ENCODE measurements around the gene MYH6. TPM values are rescaled to one million over a fixed set of nuclear protein-coding genes. Genes with fewer than 3 reads are reported as not detected.

Gene MYH6
- total and polyA plus RNA-seq, 2 of the 13 experiments (the other 11 are each of a cell fraction or from before 2014, with no cell fraction given) = 0.01 TPM; not detected in 1

DNA sequence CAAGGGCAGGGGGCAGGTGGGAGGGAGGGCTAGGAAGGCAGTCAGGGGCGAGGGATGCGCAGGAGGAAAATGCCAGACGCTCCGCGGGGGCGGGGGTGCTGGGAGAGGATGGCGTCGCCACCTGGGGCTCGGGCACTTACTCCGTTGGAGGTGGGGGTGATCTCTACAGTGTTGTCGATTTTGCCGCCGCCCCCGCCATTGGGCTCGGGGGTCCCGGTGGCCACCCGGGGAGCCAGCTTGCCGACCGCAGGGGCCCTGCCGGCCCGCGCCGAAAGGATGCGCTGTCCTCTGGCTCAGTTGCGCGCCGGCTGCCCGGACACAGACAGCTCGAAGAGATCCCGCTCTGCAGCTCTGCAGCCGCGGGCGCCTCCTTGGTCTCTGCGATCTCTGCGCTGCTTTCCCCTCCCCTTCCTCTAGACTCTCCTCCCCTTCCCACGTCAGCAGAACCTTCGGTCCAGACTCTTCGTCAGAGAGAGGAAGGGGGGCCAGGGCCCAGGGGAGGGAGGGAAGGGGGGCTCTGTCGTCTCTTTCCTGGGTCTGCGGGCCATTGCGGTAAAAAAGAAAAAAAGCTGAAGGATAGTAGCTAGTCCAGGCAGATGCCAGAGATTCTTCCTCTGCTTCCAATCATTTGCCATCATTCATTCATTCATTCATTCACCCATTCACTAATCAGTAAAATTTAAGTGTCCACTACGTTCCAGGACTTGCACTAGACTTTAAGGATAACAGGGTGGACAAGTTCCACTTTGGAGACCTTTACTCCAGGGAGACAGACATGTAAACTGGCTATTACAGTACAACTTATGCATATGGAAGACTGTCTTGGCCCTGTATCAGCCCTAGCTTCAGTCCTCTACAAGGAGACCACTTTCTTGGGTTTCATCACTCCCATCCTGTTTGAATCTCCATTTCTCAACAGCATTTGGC lies 55.3 kb downstream of the MYH6 start, which contains the start of gene SLC22A17 (continued):
- TF ChIP-seq, protein P1, sequence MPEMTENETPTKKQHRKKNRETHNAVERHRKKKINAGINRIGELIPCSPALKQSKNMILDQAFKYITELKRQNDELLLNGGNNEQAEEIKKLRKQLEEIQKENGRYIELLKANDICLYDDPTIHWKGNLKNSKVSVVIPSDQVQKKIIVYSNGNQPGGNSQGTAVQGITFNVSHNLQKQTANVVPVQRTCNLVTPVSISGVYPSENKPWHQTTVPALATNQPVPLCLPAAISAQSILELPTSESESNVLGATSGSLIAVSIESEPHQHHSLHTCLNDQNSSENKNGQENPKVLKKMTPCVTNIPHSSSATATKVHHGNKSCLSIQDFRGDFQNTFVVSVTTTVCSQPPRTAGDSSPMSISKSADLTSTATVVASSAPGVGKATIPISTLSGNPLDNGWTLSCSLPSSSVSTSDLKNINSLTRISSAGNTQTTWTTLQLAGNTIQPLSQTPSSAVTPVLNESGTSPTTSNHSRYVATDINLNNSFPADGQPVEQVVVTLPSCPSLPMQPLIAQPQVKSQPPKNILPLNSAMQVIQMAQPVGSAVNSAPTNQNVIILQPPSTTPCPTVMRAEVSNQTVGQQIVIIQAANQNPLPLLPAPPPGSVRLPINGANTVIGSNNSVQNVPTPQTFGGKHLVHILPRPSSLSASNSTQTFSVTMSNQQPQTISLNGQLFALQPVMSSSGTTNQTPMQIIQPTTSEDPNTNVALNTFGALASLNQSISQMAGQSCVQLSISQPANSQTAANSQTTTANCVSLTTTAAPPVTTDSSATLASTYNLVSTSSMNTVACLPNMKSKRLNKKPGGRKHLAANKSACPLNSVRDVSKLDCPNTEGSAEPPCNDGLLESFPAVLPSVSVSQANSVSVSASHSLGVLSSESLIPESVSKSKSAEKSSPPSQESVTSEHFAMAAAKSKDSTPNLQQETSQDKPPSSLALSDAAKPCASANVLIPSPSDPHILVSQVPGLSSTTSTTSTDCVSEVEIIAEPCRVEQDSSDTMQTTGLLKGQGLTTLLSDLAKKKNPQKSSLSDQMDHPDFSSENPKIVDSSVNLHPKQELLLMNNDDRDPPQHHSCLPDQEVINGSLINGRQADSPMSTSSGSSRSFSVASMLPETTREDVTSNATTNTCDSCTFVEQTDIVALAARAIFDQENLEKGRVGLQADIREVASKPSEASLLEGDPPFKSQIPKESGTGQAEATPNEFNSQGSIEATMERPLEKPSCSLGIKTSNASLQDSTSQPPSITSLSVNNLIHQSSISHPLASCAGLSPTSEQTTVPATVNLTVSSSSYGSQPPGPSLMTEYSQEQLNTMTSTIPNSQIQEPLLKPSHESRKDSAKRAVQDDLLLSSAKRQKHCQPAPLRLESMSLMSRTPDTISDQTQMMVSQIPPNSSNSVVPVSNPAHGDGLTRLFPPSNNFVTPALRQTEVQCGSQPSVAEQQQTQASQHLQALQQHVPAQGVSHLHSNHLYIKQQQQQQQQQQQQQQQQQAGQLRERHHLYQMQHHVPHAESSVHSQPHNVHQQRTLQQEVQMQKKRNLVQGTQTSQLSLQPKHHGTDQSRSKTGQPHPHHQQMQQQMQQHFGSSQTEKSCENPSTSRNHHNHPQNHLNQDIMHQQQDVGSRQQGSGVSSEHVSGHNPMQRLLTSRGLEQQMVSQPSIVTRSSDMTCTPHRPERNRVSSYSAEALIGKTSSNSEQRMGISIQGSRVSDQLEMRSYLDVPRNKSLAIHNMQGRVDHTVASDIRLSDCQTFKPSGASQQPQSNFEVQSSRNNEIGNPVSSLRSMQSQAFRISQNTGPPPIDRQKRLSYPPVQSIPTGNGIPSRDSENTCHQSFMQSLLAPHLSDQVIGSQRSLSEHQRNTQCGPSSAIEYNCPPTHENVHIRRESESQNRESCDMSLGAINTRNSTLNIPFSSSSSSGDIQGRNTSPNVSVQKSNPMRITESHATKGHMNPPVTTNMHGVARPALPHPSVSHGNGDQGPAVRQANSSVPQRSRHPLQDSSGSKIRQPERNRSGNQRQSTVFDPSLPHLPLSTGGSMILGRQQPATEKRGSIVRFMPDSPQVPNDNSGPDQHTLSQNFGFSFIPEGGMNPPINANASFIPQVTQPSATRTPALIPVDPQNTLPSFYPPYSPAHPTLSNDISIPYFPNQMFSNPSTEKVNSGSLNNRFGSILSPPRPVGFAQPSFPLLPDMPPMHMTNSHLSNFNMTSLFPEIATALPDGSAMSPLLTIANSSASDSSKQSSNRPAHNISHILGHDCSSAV (CRISPR knock-in tag; IDR thresholded peaks at IDR 0.05; ENCODE audit: borderline replicate concordance) = 0 out of 2 replicates have a peak, but pooled peaks have one; percentile 19
- 0 out of 2 replicates have a peak, but pooled peaks have one; percentile 41 for TF ChIP-seq ZNF292 (CRISPR knock-in tag; IDR thresholded peaks at IDR 0.05; ENCODE audit: borderline replicate concordance, low read depth)
- TF ChIP-seq ZNF10 (CRISPR knock-in tag; IDR thresholded peaks at IDR 0.05; ENCODE audit: borderline replicate concordance, low read depth) = no peak
- TF ChIP-seq ZBTB21 (CRISPR knock-in tag; IDR thresholded peaks at IDR 0.05) = 0 out of 2 replicates have a peak, but pooled peaks have one; percentile 19
- peak; percentile 87; the same call in 1 of the 2 replicates for TF ChIP-seq ZNF24 (IDR thresholded peaks at IDR 0.05)
- peak; percentile 28; the same call in 1 of the 2 replicates for TF ChIP-seq ZNF768 (CRISPR knock-in tag; IDR thresholded peaks at IDR 0.05)
- TF ChIP-seq PITX1 (CRISPR knock-in tag; IDR thresholded peaks at IDR 0.05) = 0 out of 2 replicates have a peak, but pooled peaks have one; percentile 19
- no peak for TF ChIP-seq FOSL1 (CRISPR knock-in tag; IDR thresholded peaks at IDR 0.05; ENCODE audit: borderline replicate concordance)
- TF ChIP-seq MED8 (CRISPR knock-in tag; IDR thresholded peaks at IDR 0.05; ENCODE audit: insufficient replicate concordance) = no peak
- 0 out of 2 replicates have a peak, but pooled peaks have one; percentile 11 for TF ChIP-seq NCOA2 (CRISPR knock-in tag; IDR thresholded peaks at IDR 0.05)
- TF ChIP-seq HBP1 (CRISPR knock-in tag; IDR thresholded peaks at IDR 0.05; ENCODE audit: low read depth) = 0 out of 2 replicates have a peak, but pooled peaks have one; percentile 14
- TF ChIP-seq ZNF431 (CRISPR knock-in tag; IDR thresholded peaks at IDR 0.05; ENCODE audit: borderline replicate concordance, low read depth) = no peak
- 0 out of 2 replicates have a peak, but pooled peaks have one; percentile 10 for TF ChIP-seq ZNF331 (CRISPR knock-in tag; IDR thresholded peaks at IDR 0.05)
- peak; percentile 68 for TF ChIP-seq GABPB1 (CRISPR knock-in tag; IDR thresholded peaks at IDR 0.05)
- 0 out of 2 replicates have a peak, but pooled peaks have one; percentile 38 for TF ChIP-seq ZNF839 (CRISPR knock-in tag; IDR thresholded peaks at IDR 0.05; ENCODE audit: borderline replicate concordance)
